SU-DHL-6 (cell line): ENCODE measurements around the gene CHGA.
A peak's percentile ranks its signal among the peaks of the same experiment; 100 is the strongest.

Source experiments
- H2AFZ ChIP-seq: fragments of 200-600 bp; sonication (generic); 2 replicates; pipeline ENCODE4 v1.6.1; 2014; ENCODE audit warnings: low read depth, mild to moderate bottlenecking, moderate library complexity, mixed read lengths, antibody characterized with exemption, low read length; ENCODE audit not compliant: severe bottlenecking
- H3F3A ChIP-seq: fragments of 200-600 bp; shearing (Covaris generic); 2 replicates; pipeline ENCODE4 v1.6.0; 2016; ENCODE audit warnings: antibody characterized with exemption, mild to moderate bottlenecking; ENCODE audit not compliant: insufficient read depth
- H3K27ac ChIP-seq: fragments of 200-600 bp; sonication (generic); 2 replicates; pipeline ENCODE4 v1.5.1; 2016; ENCODE audit warnings: low read depth, mild to moderate bottlenecking, low read length, moderate library complexity, mixed read lengths
- H3K27me3 ChIP-seq: fragments of 200-600 bp; sonication (generic), shearing (Covaris generic); 2 replicates; pipeline ENCODE4 v1.6.0; 2014; ENCODE audit warnings: mild to moderate bottlenecking, low read length
- H3K36me3 ChIP-seq: fragments of 200-600 bp; sonication (generic); 2 replicates; pipeline ENCODE4 v1.6.1; 2014; ENCODE audit warnings: mild to moderate bottlenecking, low read length, mixed read lengths
- H3K4me2 ChIP-seq: fragments of 300-600, 200-600 bp; shearing (Covaris generic), sonication (generic); 2 replicates; pipeline ENCODE4 v1.6.0; 2014; ENCODE audit warnings: low read length, low read depth, mild to moderate bottlenecking; ENCODE audit not compliant: poor library complexity, severe bottlenecking
- H3K4me3 ChIP-seq: fragments of 200-600 bp; sonication (generic); 2 replicates; pipeline ENCODE4 v1.5.1; 2014; ENCODE audit warnings: antibody characterized with exemption, low read length, mild to moderate bottlenecking, mixed read lengths; ENCODE audit not compliant: insufficient read depth, poor library complexity, severe bottlenecking
- H3K79me2 ChIP-seq: fragments of 200-600 bp; sonication (generic); 2 replicates; pipeline ENCODE4 v1.6.1; 2014; ENCODE audit warnings: mild to moderate bottlenecking, low read length, moderate library complexity; ENCODE audit not compliant: insufficient read depth
- H3K9ac ChIP-seq: fragments of 200-600 bp; sonication (generic); 2 replicates; pipeline ENCODE4 v1.7.0; 2014; ENCODE audit warnings: mild to moderate bottlenecking, low read length
- H3K9me2 ChIP-seq: fragments of 200-600 bp; sonication (generic); replicated peaks from 2 replicates; pipeline ENCODE4 v1.6.1; 2014; ENCODE audit warnings: low read length; ENCODE audit not compliant: insufficient read depth
- H3K9me3 ChIP-seq: fragments of 200-600 bp; sonication (generic); 2 replicates; pipeline ENCODE4 v1.6.1; 2014; ENCODE audit warnings: low read length, mixed read lengths; ENCODE audit not compliant: insufficient read depth
- H4K20me1 ChIP-seq: fragments of 200-600 bp; sonication (generic); 2 replicates; pipeline ENCODE4 v1.6.1; 2014; ENCODE audit warnings: low read depth, mild to moderate bottlenecking, antibody characterized with exemption, low read length, moderate library complexity, mixed read lengths
- EZH2phosphoT487 ChIP-seq: fragments of 200-600 bp; sonication (generic), shearing (Covaris generic); conservative IDR thresholded peaks from 2 replicates; pipeline ENCODE4 v1.6.1; 2018; ENCODE audit warnings: mild to moderate bottlenecking, antibody characterized with exemption, low read length, moderate library complexity, mixed read lengths
- TF ChIP-seq, protein P1 (sequence below): fragments of 200-600 bp; sonication (generic); IDR thresholded peaks from one replicate; pipeline ENCODE4 v1.5.1; 2017; ENCODE audit warnings: antibody characterized with exemption, mild to moderate bottlenecking, low read length, moderate library complexity; ENCODE audit not compliant: insufficient read depth, poor library complexity, severe bottlenecking

Gene CHGA

GRCh38 chr14:92951261-92951660, 28.3 kb downstream of the CHGA start:
- H3F3A ChIP-seq = no peaks in the 10 kb centered on the region
- H4K20me1 ChIP-seq = no peaks in the 10 kb centered on the region
- no peaks in the 10 kb centered on the region for H3K36me3 ChIP-seq

GRCh38 chr14:92951912-92952471, 29.0 kb downstream of the CHGA start:
- H3K27ac ChIP-seq = no peak overlapping the region
- H3K79me2 ChIP-seq = no peaks in the 10 kb centered on the region
- TF ChIP-seq, protein P1, sequence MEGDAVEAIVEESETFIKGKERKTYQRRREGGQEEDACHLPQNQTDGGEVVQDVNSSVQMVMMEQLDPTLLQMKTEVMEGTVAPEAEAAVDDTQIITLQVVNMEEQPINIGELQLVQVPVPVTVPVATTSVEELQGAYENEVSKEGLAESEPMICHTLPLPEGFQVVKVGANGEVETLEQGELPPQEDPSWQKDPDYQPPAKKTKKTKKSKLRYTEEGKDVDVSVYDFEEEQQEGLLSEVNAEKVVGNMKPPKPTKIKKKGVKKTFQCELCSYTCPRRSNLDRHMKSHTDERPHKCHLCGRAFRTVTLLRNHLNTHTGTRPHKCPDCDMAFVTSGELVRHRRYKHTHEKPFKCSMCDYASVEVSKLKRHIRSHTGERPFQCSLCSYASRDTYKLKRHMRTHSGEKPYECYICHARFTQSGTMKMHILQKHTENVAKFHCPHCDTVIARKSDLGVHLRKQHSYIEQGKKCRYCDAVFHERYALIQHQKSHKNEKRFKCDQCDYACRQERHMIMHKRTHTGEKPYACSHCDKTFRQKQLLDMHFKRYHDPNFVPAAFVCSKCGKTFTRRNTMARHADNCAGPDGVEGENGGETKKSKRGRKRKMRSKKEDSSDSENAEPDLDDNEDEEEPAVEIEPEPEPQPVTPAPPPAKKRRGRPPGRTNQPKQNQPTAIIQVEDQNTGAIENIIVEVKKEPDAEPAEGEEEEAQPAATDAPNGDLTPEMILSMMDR = peak; percentile 79
- TF ChIP-seq EZH2phosphoT487 = no peak
- H3K9me3 ChIP-seq = no peaks in the 10 kb centered on the region
- H3K9me2 ChIP-seq = no peaks in the 10 kb centered on the region
- H3K4me2 ChIP-seq = no peak overlapping the region
- no peaks in the 10 kb centered on the region for H4K20me1 ChIP-seq
- H2AFZ ChIP-seq = peak overlapping the region; percentile 56
- no peak overlapping the region for H3K4me3 ChIP-seq
- H3K36me3 ChIP-seq = no peaks in the 10 kb centered on the region
- no peaks in the 10 kb centered on the region for H3K27me3 ChIP-seq
- H3F3A ChIP-seq = no peaks in the 10 kb centered on the region
- no peak overlapping the region for H3K9ac ChIP-seq

More at GRCh38 chr14:92951261-92951660, 28.3 kb downstream of the CHGA start:
- no peak overlapping the region for H3K9ac ChIP-seq
- no peaks in the 10 kb centered on the region for H3K9me3 ChIP-seq
- no peaks in the 10 kb centered on the region for H3K79me2 ChIP-seq
- no peak overlapping the region for H2AFZ ChIP-seq
- no peak overlapping the region for H3K27ac ChIP-seq
- no peak overlapping the region for H3K4me2 ChIP-seq
- no peaks in the 10 kb centered on the region for H3K27me3 ChIP-seq
- no peaks in the 10 kb centered on the region for H3K9me2 ChIP-seq
- no peak overlapping the region for H3K4me3 ChIP-seq
- TF ChIP-seq, protein P1 = no peak
- TF ChIP-seq EZH2phosphoT487 = no peak

GRCh38 chr14:92952481-92953298, 29.7 kb downstream of the CHGA start:
- Histone ChIP-seq H3K27me3 (no peaks in the 10 kb centered on the region), H2AFZ (peak overlapping the region; percentile 6), H3F3A (no peaks in the 10 kb centered on the region), H4K20me1 (no peaks in the 10 kb centered on the region), H3K9ac (no peak overlapping the region), H3K79me2 (no peaks in the 10 kb centered on the region), H3K4me3 (no peak overlapping the region), H3K27ac (no peak overlapping the region), H3K36me3 (no peaks in the 10 kb centered on the region), H3K4me2 (no peak overlapping the region), H3K9me2 (no peaks in the 10 kb centered on the region), H3K9me3 (no peaks in the 10 kb centered on the region)
- TF ChIP-seq EZH2phosphoT487 = no peak
- TF ChIP-seq, protein P1 = no peak
